Forelimb muscle (tissue), 1 donor: ENCODE measurements around the gene IL17C. TPM values are rescaled to one million over a fixed set of nuclear protein-coding genes. Genes with fewer than 3 reads are reported as not detected.

ENCODE experiments used
- DNase-seq: peaks from one replicate; pipeline ENCODE4 v3.0.0-alpha.2; 2013; ENCODE audit warnings: low read depth
- polyA plus RNA-seq: library from polyadenylated mRNA; unstranded; fragments of 120-200 nt; gene quantifications from one replicate; pipeline ENCODE4 v1.2.1, GENCODE V29; 2013; ENCODE audit not compliant: insufficient read length

The IL17C gene
- polyA plus RNA-seq, 1 donor, result not detected

- no peak for DNase-seq
These were observed 10.6 kb upstream of the IL17C start for GRCh38 chr16:88627531-88628411.

- no peak for DNase-seq
These were observed 9.8 kb upstream of the IL17C start for GRCh38 chr16:88628512-88628974.

GRCh38 chr16:88629835-88630234 lies 8.5 kb upstream of the IL17C start:
- DNase-seq, result no peak

GRCh38 chr16:88630433-88630832 lies 7.9 kb upstream of the IL17C start:
- DNase-seq, result no peak

GRCh38 chr16:88630941-88631340 lies 7.4 kb upstream of the IL17C start:
- no peak for DNase-seq

- DNase-seq, result no peak
These were observed 7.0 kb upstream of the IL17C start for GRCh38 chr16:88631384-88631783.

GRCh38 chr16:88631920-88632586 lies 6.3 kb upstream of the IL17C start:
- DNase-seq, result no peak

GRCh38 chr16:88632587-88632930 lies 5.8 kb upstream of the IL17C start:
- no peak for DNase-seq

- DNase-seq, result no peak
These were observed 4.7 kb upstream of the IL17C start for GRCh38 chr16:88633684-88634140.

- no peak for DNase-seq
These were observed 4.0 kb upstream of the IL17C start for GRCh38 chr16:88634141-88634993.

GRCh38 chr16:88634994-88635670 lies 3.2 kb upstream of the IL17C start:
- DNase-seq, result no peak

- no peak for DNase-seq
These were observed 2.6 kb upstream of the IL17C start for GRCh38 chr16:88635671-88636319.

- no peak for DNase-seq
These were observed 1.7 kb upstream of the IL17C start for GRCh38 chr16:88636488-88637265.

GRCh38 chr16:88639231-88640038 lies 1.1 kb downstream of the IL17C start:
- DNase-seq, result no peak

GRCh38 chr16:88640039-88640495 lies 1.7 kb downstream of the IL17C start:
- DNase-seq, result no peak

GRCh38 chr16:88640498-88641247 lies 2.3 kb downstream of the IL17C start:
- no peak for DNase-seq

GRCh38 chr16:88642881-88643643 lies 4.7 kb downstream of the IL17C start:
- DNase-seq, result no peak

- DNase-seq, result no peak
These were observed 5.2 kb downstream of the IL17C start for GRCh38 chr16:88643644-88643932.
